Osteoblast (primary cell): ENCODE results near the gene FNIP1. TPM values are rescaled to one million over a fixed set of nuclear protein-coding genes. Genes with fewer than 3 reads are reported as not detected.

Experiments
- DNase-seq: peaks from one replicate; pipeline ENCODE4 v3.0.0; 2011; ENCODE audit warnings: low spot score, mixed read lengths; ENCODE audit not compliant: insufficient read length; ENCODE audit errors: missing footprints
- H2AFZ ChIP-seq: 2 replicates; pipeline ENCODE4 v1.6.0; 2011; ENCODE audit warnings: mild to moderate bottlenecking, low read length
- H3K27ac ChIP-seq: 2 replicates; pipeline ENCODE4 v1.5.1; 2011; ENCODE audit warnings: mild to moderate bottlenecking, low read depth, low read length, moderate library complexity
- H3K27me3 ChIP-seq: 2 replicates; pipeline ENCODE4 v1.6.0; 2012; ENCODE audit warnings: mild to moderate bottlenecking, control low read depth, inconsistent platforms, low read length, moderate library complexity; ENCODE audit not compliant: insufficient read depth
- H3K36me3 ChIP-seq: 2 replicates; pipeline ENCODE4 v1.5.1; 2011; ENCODE audit warnings: mild to moderate bottlenecking, low read length, control low read depth, moderate library complexity; ENCODE audit not compliant: insufficient read depth
- H3K4me1 ChIP-seq: 2 replicates; pipeline ENCODE4 v1.5.1; 2011; ENCODE audit warnings: mild to moderate bottlenecking, low read length, control low read depth, moderate library complexity; ENCODE audit not compliant: insufficient read depth
- H3K4me2 ChIP-seq: 2 replicates; pipeline ENCODE4 v1.6.0; 2011; ENCODE audit warnings: mild to moderate bottlenecking, low read length; ENCODE audit not compliant: insufficient read depth
- H3K4me3 ChIP-seq: fragments of 200-600 bp; sonication (generic); 3 replicates; pipeline ENCODE4 v1.5.1; 2012; ENCODE audit warnings: mild to moderate bottlenecking, low read length, inconsistent platforms; ENCODE audit not compliant: insufficient read depth
- H3K79me2 ChIP-seq: 2 replicates; pipeline ENCODE4 v1.6.0; 2012; ENCODE audit warnings: mild to moderate bottlenecking, low read length, control low read depth, inconsistent platforms; ENCODE audit not compliant: insufficient read depth
- H3K9me3 ChIP-seq: 2 replicates; pipeline ENCODE4 v1.5.1; 2011; ENCODE audit warnings: low read depth, low read length, control low read depth
- H4K20me1 ChIP-seq: 2 replicates; pipeline ENCODE4 v1.6.0; 2012; ENCODE audit warnings: mild to moderate bottlenecking, low read length, control low read depth; ENCODE audit not compliant: insufficient read depth
- CTCF ChIP-seq: IDR thresholded peaks from 2 replicates; pipeline ENCODE4 v1.5.1; 2011; ENCODE audit warnings: mild to moderate bottlenecking, low read depth, low read length, moderate library complexity; ENCODE audit errors: extremely low read depth
- total RNA-seq: library from RNA; depleted of rRNA; stranded (reverse); fragments of >200 nt; gene quantifications from 2 replicates; pipeline ENCODE4 v1.2.3, GENCODE V29; 2012

FNIP1 gene
- total RNA-seq, 1 donor = 116 TPM

GRCh38 chr5:131664929-131665328 lies 131.9 kb downstream of the FNIP1 start:
- Histone ChIP-seq H3K27me3 (no peaks in the 10 kb centered on the region), H4K20me1 (no peaks in the 10 kb centered on the region), H3K79me2 (peaks cover 55% of the 10 kb centered on the region), H3K4me3 (no peak overlapping the region), H3K27ac (no peak overlapping the region), H2AFZ (no peak overlapping the region), H3K9me3 (no peaks in the 10 kb centered on the region), H3K36me3 (peaks cover 47% of the 10 kb centered on the region), H3K4me1 (no peaks in the 10 kb centered on the region), H3K4me2 (no peak overlapping the region)
- no peak for TF ChIP-seq CTCF
- DNase-seq = no peak

- Histone ChIP-seq H3K27ac (no peak overlapping the region), H3K4me1 (no peaks in the 10 kb centered on the region), H3K79me2 (peaks cover 51% of the 10 kb centered on the region), H3K4me3 (no peak overlapping the region), H3K27me3 (no peaks in the 10 kb centered on the region), H2AFZ (no peak overlapping the region), H3K36me3 (peaks cover 42% of the 10 kb centered on the region), H3K4me2 (no peak overlapping the region), H3K9me3 (no peaks in the 10 kb centered on the region), H4K20me1 (no peaks in the 10 kb centered on the region)
- TF ChIP-seq CTCF = no peak
- DNase-seq = no peak
These were observed 134.9 kb downstream of the FNIP1 start for GRCh38 chr5:131661933-131662332.

GRCh38 chr5:131659841-131660240 lies 137.0 kb downstream of the FNIP1 start:
- no peak for TF ChIP-seq CTCF
- no peak overlapping the region for H3K27ac ChIP-seq
- H3K9me3 ChIP-seq = no peaks in the 10 kb centered on the region
- no peak overlapping the region for H3K4me3 ChIP-seq
- no peak for DNase-seq
- H3K4me1 ChIP-seq = no peaks in the 10 kb centered on the region
- H3K4me2 ChIP-seq = no peak overlapping the region
- no peaks in the 10 kb centered on the region for H4K20me1 ChIP-seq
- H2AFZ ChIP-seq = no peak overlapping the region
- peaks cover 42% of the 10 kb centered on the region for H3K36me3 ChIP-seq
- H3K27me3 ChIP-seq = no peaks in the 10 kb centered on the region
- peaks cover 50% of the 10 kb centered on the region for H3K79me2 ChIP-seq

- Histone ChIP-seq H3K4me2 (no peak overlapping the region), H3K4me1 (no peaks in the 10 kb centered on the region), H3K36me3 (peaks cover 45% of the 10 kb centered on the region), H3K27me3 (no peaks in the 10 kb centered on the region), H3K27ac (no peak overlapping the region), H4K20me1 (no peaks in the 10 kb centered on the region), H3K4me3 (no peak overlapping the region), H3K79me2 (peaks cover 53% of the 10 kb centered on the region), H2AFZ (no peak overlapping the region), H3K9me3 (no peaks in the 10 kb centered on the region)
- no peak for TF ChIP-seq CTCF
- DNase-seq = peak; percentile 21
These were observed 137.5 kb downstream of the FNIP1 start for GRCh38 chr5:131659290-131659689.
